ENCODE results near the gene FAM222A. TPM values are rescaled to one million over a fixed set of nuclear protein-coding genes. Genes with fewer than 3 reads are reported as not detected.

FAM222A gene
- total RNA-seq, 1 experiment from 2014 or later, result 2.8 TPM

DNA sequence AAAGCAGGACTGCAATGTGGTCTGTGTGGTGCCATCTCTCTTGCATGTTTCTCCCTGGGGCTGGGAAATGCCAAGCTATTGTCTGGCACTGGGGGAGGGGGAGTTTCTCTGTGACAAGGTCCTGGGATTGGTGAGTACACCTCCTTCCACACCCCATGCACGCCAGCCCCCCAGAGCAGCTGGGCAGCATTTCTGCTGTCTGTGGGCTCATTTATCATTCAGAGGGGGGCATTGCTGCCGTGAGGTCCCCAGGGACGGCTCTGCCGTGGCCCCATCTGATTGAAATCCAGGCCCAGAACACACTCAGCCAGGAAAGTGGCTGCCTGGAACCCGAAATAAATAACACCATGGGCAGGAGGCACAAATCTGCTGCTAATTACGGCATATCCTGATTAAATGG is 12.6 kb upstream of the FAM222A start:
- no peak overlapping the region for H2BK120ac ChIP-seq (ENCODE audit: low read depth, low read length, poor library complexity, severe bottlenecking)
- peaks cover 5 to 20% of the 10 kb centered on the region in 2 experiments for H3K4me1 Mint-ChIP-seq
- no peak overlapping the region for H2AK5ac ChIP-seq (ENCODE audit: insufficient read length, low read length)
- H3K36me3 Mint-ChIP-seq (ENCODE audit: insufficient read depth in 1 of 3, low read depth in 3 of 3), result no peaks in the 10 kb centered on the region
- H3K79me1 ChIP-seq (ENCODE audit: insufficient read depth, low read depth, low read length, poor library complexity, severe bottlenecking), result no peaks in the 10 kb centered on the region
- H3K56ac ChIP-seq (ENCODE audit: insufficient read length, low read depth, low read length), result no peak overlapping the region
- no peak overlapping the region for H3K4me2 ChIP-seq (ENCODE audit: insufficient read depth, insufficient read length, low read length)
- no peak overlapping the region for H3K9ac ChIP-seq (ENCODE audit: extremely low read depth, insufficient read length, low read length)
- H4K20me1 ChIP-seq (ENCODE audit: control insufficient read depth, insufficient read depth, insufficient read length), result no peaks in the 10 kb centered on the region
- DNase-seq, result no peak
- H3K4me1 ChIP-seq (ENCODE audit: insufficient read depth, low read length), result no peaks in the 10 kb centered on the region
- no peak overlapping the region for H2BK20ac ChIP-seq (ENCODE audit: low read depth, low read length, poor library complexity, severe bottlenecking)
- no peak overlapping the region for H3K14ac ChIP-seq (ENCODE audit: insufficient read depth, low read length)
- no peak overlapping the region for H3K23ac ChIP-seq (ENCODE audit: insufficient read length, low read depth, low read length)
- TF ChIP-seq, protein P1, sequence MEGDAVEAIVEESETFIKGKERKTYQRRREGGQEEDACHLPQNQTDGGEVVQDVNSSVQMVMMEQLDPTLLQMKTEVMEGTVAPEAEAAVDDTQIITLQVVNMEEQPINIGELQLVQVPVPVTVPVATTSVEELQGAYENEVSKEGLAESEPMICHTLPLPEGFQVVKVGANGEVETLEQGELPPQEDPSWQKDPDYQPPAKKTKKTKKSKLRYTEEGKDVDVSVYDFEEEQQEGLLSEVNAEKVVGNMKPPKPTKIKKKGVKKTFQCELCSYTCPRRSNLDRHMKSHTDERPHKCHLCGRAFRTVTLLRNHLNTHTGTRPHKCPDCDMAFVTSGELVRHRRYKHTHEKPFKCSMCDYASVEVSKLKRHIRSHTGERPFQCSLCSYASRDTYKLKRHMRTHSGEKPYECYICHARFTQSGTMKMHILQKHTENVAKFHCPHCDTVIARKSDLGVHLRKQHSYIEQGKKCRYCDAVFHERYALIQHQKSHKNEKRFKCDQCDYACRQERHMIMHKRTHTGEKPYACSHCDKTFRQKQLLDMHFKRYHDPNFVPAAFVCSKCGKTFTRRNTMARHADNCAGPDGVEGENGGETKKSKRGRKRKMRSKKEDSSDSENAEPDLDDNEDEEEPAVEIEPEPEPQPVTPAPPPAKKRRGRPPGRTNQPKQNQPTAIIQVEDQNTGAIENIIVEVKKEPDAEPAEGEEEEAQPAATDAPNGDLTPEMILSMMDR (conservative IDR thresholded peaks at IDR 0.05), result no peak
- no peak overlapping the region for H2BK12ac ChIP-seq (ENCODE audit: insufficient read length, low read depth, low read length)
- no peaks in the 10 kb centered on the region for H3K79me2 ChIP-seq (ENCODE audit: insufficient read depth, low read length)
- H3K23me2 ChIP-seq (ENCODE audit: insufficient read length, low read depth, low read length, poor library complexity, severe bottlenecking), result no peaks in the 10 kb centered on the region
- H3K18ac ChIP-seq (ENCODE audit: insufficient read length, low read depth, low read length), result no peak overlapping the region
- H3K4ac ChIP-seq (ENCODE audit: low read depth, low read length), result no peak overlapping the region
- H4K91ac ChIP-seq (ENCODE audit: insufficient read length, low read depth, low read length), result no peak overlapping the region
- WGBS (ENCODE audit: extremely low coverage, insufficient read length, low lambda C conversion rate), result no CpG with 5 or more reads among the region's 6 CpGs
- H3K4me3 Mint-ChIP-seq, result no peak overlapping the region
- H2BK15ac ChIP-seq (ENCODE audit: low read depth, low read length), result no peak overlapping the region
- H2BK5ac ChIP-seq (ENCODE audit: insufficient read length, low read length), result no peak overlapping the region
- H3T11ph ChIP-seq (ENCODE audit: low read length), result no peak overlapping the region
- H4K5ac ChIP-seq (ENCODE audit: insufficient read length, low read depth, low read length), result no peak overlapping the region
- no peaks in the 10 kb centered on the region for H3K27me3 ChIP-seq (ENCODE audit: insufficient read depth, low read length)
- no peak overlapping the region for H3K27ac ChIP-seq (ENCODE audit: insufficient read length, low read depth, low read length)
- H3K27me3 Mint-ChIP-seq (ENCODE audit: low read depth), result peaks cover 3% of the 10 kb centered on the region; the same call in 1 of the 2 replicates
- H3K9me3 Mint-ChIP-seq, result no peaks in the 10 kb centered on the region
- H3K27ac Mint-ChIP-seq, result no peak overlapping the region
- no peaks in the 10 kb centered on the region for H3K9me3 ChIP-seq (ENCODE audit: control insufficient read depth, low read depth, low read length)
- no peak overlapping the region for H2AFZ ChIP-seq (ENCODE audit: low read length)
- no peak overlapping the region for H4K8ac ChIP-seq (replicated peaks; ENCODE audit: insufficient read length, low read depth, low read length)

Measured in H9 (cell line).